IPS-15b (cell line): ENCODE measurements around the gene ZNFX1.
"Not testable (repeated sequence)": the region's sequence is repeated elsewhere in the genome, so short reads cannot be mapped to it uniquely, and the experiment has no call there.

Experiments used
- H3K27me3 ChIP-seq: one replicate; pipeline ENCODE4 v1.6.1; 2013; ENCODE audit warnings: low read length; ENCODE audit not compliant: control insufficient read depth, insufficient read depth
- H3K36me3 ChIP-seq: one replicate; pipeline ENCODE4 v1.6.1; 2013; ENCODE audit warnings: low read length; ENCODE audit not compliant: control insufficient read depth, insufficient read depth
- H3K4me1 ChIP-seq: one replicate; pipeline ENCODE4 v1.6.1; 2013; ENCODE audit warnings: mild to moderate bottlenecking, low read length; ENCODE audit not compliant: control insufficient read depth, insufficient read depth
- H3K4me3 ChIP-seq: one replicate; pipeline ENCODE4 v1.5.1; 2013; ENCODE audit warnings: low read depth, low read length
- H3K9ac ChIP-seq: one replicate; pipeline ENCODE4 v1.6.1; 2013; ENCODE audit warnings: low read depth, mild to moderate bottlenecking, low read length
- H3K9me3 ChIP-seq: one replicate; pipeline ENCODE4 v1.6.1; 2013; ENCODE audit warnings: mild to moderate bottlenecking, low read length; ENCODE audit not compliant: control insufficient read depth, insufficient read depth

The ZNFX1 gene

DNA sequence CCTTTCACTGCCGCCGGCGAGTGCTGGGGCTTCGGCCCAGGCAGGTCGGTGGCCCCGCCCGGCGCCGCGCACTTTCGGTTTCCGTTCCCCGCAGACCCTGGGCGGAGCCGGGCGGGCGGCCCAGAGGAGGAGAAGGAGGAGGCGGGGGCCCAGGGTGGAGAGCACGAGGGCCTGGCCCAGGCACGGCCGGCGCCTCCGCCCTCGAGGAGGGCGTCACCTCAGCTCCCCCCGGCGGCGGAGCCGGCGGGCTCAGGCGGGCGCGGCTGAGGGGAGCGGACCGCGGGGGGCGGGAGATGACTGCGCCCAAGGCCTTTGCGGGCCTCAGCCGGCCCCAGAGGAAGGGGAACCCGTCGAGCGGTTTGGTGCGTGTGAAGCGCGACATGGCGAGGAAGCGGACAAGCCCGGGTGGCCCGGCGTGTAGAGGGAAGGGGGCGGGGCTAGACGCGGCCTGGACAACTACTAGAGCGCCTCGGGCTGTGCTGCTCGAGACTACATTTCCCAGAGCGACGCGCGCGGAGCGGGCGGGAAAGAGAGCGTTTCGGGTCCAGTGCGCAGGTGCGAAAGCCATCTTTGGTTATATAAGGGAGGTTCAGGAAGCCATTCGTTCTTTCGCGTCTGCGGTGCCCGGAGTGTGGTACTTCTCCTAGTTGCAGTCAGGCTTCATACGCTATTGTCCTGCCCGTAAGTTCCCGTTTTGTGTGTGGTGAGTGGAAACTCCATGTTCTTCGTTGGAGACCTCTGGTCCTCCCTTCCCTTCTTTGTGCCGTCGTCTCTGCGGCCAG is at the start of gene ZNFX1:
Gene ZNFX1 (minus strand): TSS at position 22 of the 782 bp plus-strand sequence. CDS start 2,218 bp downstream, outside the sequence.
- H3K4me1 ChIP-seq: peaks cover 3% of the 10 kb centered on the region
- peaks cover 49% of the 10 kb centered on the region for H3K36me3 ChIP-seq
- no peaks in the 10 kb centered on the region for H3K9me3 ChIP-seq
- peak within 1 kb of the TSS; percentile 100 for H3K9ac ChIP-seq
- H3K27me3 ChIP-seq: no peaks in the 10 kb centered on the region
- H3K4me3 ChIP-seq: peak within 1 kb of the TSS; percentile 91

DNA sequence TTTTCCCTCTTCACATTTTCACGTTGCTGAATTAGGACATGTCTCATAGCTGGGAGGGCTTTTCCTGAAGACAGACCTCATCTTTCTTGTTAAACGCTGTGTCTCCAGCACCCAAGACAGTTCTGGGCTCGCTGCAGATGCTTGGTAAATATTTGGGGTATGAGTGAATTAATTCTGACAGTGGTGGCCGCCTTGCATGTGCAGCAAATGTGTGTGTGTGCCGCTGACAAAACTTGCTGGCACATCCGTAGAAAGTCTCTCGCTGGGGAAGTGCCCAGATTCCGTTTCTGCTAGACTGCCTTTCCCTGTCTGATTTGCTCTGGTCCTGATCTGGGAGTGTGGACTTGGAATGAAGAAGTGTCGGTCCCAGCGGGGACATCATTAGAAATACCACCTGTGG is 48.2 kb upstream of the ZNFX1 start:
- no peaks in the 10 kb centered on the region for H3K36me3 ChIP-seq
- no peak overlapping the region for H3K9ac ChIP-seq
- no peaks in the 10 kb centered on the region for H3K9me3 ChIP-seq
- H3K4me3 ChIP-seq: no peak overlapping the region
- H3K27me3 ChIP-seq: no peaks in the 10 kb centered on the region
- H3K4me1 ChIP-seq: peaks cover 1% of the 10 kb centered on the region

DNA sequence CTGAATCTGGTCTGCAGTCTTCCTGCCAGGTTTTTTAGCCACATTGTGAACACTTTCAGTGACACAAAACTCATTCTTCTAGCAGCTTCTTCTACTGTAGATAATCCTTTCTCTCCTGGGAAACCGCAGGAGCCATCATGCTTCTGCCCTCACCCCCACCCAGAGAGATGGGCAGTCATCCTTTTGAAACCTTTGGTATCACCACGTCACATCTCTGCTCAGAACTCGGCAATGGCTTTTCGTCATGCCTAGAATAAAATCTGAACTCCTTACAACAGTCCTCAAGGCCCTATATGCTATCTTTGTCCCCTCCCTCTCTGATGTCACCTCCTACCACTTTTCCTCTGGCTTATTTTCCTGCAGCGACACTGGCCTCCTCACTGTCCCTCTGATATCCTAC is 46.4 kb upstream of the ZNFX1 start:
- Histone ChIP-seq H3K9ac (no peak overlapping the region), H3K27me3 (peaks cover 8% of the 10 kb centered on the region)

DNA sequence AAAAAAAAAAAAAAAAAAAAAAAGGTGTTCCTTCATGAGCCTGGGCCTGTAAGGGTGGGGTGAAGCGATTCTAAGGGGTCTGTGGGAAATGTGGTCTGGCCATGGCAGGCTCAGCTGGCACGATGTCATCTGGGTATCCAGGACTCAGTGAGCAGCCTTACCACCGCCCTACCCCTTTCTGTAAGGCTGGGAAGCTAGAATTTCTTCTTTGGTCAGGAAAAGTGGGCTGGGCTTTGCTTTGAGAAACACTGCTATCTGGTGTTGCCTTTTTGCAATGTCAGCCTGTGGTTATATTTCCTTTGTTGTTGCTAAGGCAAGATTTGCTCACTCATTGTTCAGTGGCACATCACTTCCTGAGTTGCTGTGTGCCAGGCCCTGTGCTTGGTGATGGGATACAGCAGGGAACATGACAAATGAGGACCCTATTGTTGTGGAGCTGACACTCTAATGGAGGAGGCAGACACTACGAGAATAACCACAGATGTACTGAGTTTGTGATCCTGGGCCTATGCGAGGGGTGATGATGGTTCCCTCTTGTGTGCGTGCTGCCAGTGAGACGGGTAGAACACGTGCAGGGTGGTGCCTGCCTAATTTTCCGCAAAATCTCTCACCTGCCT is 45.9 kb upstream of the ZNFX1 start:
- Histone ChIP-seq H3K36me3 (no peaks in the 10 kb centered on the region), H3K27me3 (peaks cover 14% of the 10 kb centered on the region), H3K4me1 (peaks cover 4% of the 10 kb centered on the region), H3K9ac (no peak overlapping the region), H3K4me3 (no peak overlapping the region), H3K9me3 (no peaks in the 10 kb centered on the region)

More for the DNA sequence above, 46.4 kb upstream of the ZNFX1 start:
- Histone ChIP-seq H3K4me3 (no peak overlapping the region), H3K36me3 (no peaks in the 10 kb centered on the region), H3K4me1 (peaks cover 4% of the 10 kb centered on the region), H3K9me3 (no peaks in the 10 kb centered on the region)

DNA sequence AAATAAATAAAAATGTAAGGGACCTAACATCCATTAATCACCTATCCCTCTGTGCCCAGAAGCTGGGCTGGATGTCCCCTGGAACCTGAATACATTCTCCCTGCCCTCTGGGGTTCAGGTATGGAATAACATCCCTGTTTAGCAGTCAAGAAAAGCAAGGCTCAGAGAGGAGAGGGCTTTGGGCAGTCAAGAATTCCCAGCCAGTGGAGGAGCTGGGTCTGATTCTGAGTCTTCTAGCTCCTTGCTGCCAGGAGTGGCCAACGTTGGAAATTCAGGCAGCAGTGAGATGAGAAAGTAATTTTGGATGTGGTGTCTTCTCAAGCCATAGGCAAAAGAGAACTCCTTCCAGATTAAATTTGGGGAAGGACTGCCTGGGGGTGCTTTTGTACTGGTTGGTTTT is 42.6 kb upstream of the ZNFX1 start:
- peaks cover 38% of the 10 kb centered on the region for H3K27me3 ChIP-seq
- H3K36me3 ChIP-seq: no peaks in the 10 kb centered on the region
- H3K9me3 ChIP-seq: no peaks in the 10 kb centered on the region
- no peak overlapping the region for H3K4me3 ChIP-seq
- H3K9ac ChIP-seq: no peak overlapping the region
- H3K4me1 ChIP-seq: peaks cover 4% of the 10 kb centered on the region

DNA sequence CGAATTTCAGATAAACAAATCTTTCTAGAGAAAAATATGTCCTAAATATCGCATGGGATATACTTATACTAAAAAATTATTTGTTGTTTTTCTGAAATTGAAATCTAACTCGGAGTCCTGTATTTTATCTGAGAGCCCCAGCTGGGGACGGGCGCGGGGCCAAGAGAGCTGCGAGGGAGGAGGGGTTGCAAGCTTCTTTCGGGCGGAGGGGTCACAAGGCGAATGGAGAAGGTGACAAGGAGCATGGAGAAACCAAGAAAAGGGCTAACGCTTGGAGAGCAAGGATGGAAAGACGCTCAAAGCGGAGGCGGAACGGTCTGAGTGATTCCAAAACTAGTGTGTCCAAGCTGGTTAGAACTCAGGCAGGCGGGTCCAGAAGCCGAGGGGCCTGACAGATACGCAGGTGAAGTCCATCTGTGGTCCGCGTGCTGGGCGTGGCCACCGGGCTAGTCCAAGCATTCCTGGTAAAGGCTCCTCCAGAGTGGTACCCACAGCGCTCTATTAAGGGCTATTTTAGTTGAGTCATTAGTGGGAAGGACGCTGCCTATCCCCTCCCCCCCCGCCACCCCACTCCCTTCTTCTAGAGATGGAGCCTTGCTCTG is 41.5 kb upstream of the ZNFX1 start:
- no peak overlapping the region for H3K9ac ChIP-seq
- H3K4me3 ChIP-seq: peak overlapping the region; percentile 80
- no peaks in the 10 kb centered on the region for H3K9me3 ChIP-seq
- peaks cover 38% of the 10 kb centered on the region for H3K27me3 ChIP-seq
- H3K36me3 ChIP-seq: no peaks in the 10 kb centered on the region
- peaks cover 4% of the 10 kb centered on the region for H3K4me1 ChIP-seq

DNA sequence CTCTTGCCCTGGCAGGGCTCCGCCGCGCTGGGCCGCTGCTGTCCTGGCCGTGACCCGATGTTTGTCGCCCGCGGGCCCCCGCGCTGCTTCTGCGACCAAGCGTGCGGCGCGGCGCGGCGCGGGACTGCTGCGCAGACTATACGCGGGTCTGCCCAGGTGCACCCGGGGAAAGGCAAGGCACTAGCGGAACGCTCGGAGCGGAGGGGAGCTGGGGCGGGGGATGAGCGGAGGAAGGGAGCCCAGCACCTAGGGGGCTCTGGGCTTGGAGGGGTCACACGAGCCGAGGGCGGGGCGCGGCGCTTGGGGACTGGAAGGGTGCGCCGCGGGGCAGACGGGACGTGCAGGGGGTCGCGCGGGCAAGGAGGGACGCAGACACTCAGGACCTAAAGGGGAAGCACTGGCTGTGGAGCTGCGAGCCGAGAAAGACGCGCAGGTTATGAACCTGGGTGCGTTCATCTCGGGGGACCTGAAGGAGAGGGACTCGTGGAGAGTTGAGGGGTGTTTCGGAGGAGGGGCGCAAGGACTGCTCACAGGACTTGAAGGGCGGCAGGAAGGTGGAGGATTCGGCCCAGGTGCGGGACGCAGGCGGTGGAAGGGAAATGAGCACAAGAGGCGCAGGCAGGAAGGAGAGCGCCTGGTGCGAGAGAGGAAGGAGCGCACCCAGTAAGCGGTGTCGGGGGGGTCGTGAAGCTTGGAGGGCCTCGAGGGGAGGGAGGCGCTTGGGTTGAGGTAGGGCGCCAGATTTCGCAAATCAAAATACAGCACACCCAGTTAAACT is 40.8 kb upstream of the ZNFX1 start:
- no peaks in the 10 kb centered on the region for H3K9me3 ChIP-seq
- H3K4me3 ChIP-seq: peak overlapping the region; percentile 80
- H3K27me3 ChIP-seq: peaks cover 38% of the 10 kb centered on the region
- H3K9ac ChIP-seq: no peak overlapping the region
- peaks cover 4% of the 10 kb centered on the region for H3K4me1 ChIP-seq
- no peaks in the 10 kb centered on the region for H3K36me3 ChIP-seq

DNA sequence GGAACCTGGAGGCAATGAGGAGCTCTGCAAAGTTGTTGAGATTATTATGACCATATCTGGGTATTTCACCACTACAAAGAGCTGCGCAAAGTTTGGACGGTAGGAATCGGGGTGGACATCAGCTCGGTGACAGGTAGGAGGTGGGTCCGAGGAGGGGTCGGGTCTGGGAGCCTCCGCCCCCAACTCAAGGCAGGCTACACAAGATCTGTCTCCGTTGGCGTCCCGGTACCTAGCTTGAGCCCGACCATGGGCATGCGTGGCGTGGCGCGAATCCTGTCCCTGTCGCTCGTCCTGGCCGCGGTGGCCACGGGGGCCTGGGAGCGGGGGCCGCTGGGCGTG is 40.2 kb upstream of the ZNFX1 start:
- Histone ChIP-seq H3K36me3 (no peaks in the 10 kb centered on the region), H3K27me3 (peaks cover 39% of the 10 kb centered on the region), H3K9ac (no peak overlapping the region), H3K4me3 (peak overlapping the region; percentile 80), H3K4me1 (peaks cover 4% of the 10 kb centered on the region), H3K9me3 (no peaks in the 10 kb centered on the region)

DNA sequence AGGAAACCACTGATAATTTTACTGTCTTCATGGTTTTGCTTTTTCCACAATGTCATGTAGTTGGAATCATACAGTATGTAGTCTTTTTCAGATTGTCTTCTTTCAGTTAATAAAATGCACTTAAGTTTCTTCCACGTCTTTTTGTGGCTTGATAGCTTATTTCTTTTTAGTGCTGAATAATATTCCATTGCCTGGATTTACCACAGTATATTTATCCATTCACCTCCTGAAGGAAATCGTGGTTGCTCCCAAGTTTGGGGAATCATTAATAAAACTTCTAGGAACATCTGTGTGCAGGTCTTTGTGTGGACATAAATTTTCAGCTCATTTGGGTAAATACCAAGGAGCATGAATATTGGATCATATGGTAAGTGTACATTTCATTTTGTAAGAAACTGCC is 38.8 kb upstream of the ZNFX1 start:
- Histone ChIP-seq H3K9ac (no peak overlapping the region), H3K9me3 (no peaks in the 10 kb centered on the region), H3K27me3 (peaks cover 41% of the 10 kb centered on the region), H3K4me3 (no peak overlapping the region), H3K4me1 (peaks cover 4% of the 10 kb centered on the region), H3K36me3 (no peaks in the 10 kb centered on the region)

DNA sequence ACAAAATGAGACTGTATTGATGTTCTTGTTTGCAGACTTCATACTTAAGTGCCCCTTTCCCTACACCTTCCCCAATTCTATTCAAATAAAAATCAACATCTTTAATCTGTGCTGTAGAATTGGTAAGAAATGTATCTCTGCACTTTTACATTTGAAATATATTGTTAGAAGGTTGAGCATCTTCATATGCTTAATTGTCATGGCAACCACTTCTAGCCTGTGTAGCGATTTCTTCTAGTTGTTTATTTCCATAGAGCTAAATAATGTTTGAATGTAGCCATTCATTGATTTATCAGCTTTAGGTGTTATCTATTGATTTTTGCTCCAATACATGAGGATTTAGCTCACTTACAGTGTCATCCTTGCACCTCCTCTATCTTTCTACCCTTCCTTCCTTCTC is 37.7 kb upstream of the ZNFX1 start:
- Histone ChIP-seq H3K4me3 (no peak overlapping the region), H3K36me3 (no peaks in the 10 kb centered on the region), H3K27me3 (peaks cover 41% of the 10 kb centered on the region), H3K4me1 (no peaks in the 10 kb centered on the region), H3K9me3 (no peaks in the 10 kb centered on the region), H3K9ac (no peak overlapping the region)

DNA sequence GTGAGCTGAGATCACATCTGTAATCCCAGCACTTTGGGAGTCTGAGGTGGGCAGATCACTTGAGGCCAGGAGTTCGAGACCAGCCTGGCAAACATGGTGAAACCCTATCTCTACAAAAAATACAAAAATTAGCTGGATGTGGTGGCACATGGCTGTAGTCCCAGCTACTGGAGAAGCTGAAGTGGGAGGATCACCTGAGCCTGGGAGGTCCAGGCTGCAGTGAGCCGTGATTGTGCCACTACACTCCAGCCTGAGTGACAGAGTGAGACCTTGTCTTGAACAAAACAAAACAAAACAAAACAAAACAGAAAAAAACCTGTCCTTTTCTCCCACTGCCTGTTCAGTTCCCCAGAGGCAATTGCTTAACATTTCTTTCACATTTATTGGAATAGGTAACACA is 36.2 kb upstream of the ZNFX1 start:
- not testable (repeated sequence) for H3K9ac ChIP-seq, H3K36me3 ChIP-seq, H3K4me3 ChIP-seq, H3K4me1 ChIP-seq, H3K9me3 ChIP-seq
- H3K27me3 ChIP-seq: peaks cover 30% of the 10 kb centered on the region
